ENCODE results near the gene TM4SF20. TPM values are rescaled to one million over a fixed set of nuclear protein-coding genes. Genes with fewer than 3 reads are reported as not detected.

The TM4SF20 gene
- total RNA-seq, 1 experiment from 2014 or later: not detected

DNA sequence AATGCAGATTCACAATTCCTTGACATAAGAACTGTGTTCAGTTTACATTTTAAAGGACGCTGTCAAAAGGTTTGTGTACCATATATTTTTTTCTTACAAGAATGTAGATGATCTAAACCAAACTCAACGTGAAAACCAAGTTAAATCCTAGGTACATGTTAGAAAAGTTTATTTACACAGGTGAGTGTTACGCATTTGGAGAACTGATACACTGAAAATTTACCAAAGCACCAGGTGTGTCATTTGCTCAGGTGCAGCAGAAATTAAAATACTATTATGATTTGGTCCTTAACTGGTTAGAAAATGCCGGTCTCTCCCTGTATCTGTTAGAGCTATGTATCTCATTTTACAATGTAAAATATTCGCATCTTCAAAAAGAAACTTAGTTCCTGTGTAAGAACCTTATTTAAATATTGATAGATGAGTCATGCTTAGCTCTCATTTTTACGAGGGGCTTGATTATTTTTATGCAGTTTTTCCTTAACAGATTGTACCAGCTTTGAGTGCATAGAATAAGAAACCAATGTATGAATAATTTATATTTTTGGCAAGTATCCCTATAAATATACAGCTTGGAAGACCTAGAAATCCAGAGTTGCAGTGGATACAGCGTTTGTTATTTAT is 29.0 kb downstream of the TM4SF20 start:
- no TSS peak for BruUV-seq (replicated peaks)
- Histone ChIP-seq H3K9me3 (ENCODE audit: insufficient read depth, low read depth) (no peaks in the 10 kb centered on the region), H3K27me3 (ENCODE audit: insufficient read depth, low read depth) (no peaks in the 10 kb centered on the region), H3K36me3 (ENCODE audit: low read depth) (peaks cover 39% of the 10 kb centered on the region; the same call in 1 of the 2 replicates), H3K4me1 (replicated peaks; ENCODE audit: insufficient read depth) (no peaks in the 10 kb centered on the region), H2AFZ (no peak overlapping the region), H3K79me2 (ENCODE audit: low read depth) (no peaks in the 10 kb centered on the region), H3F3A (ENCODE audit: insufficient read depth, low read depth) (0 out of 2 replicates have a peak, but pooled peaks cover 4% of the 10 kb centered on the region), H3K27ac (no peak overlapping the region), H3K4me2 (no peak overlapping the region), H4K20me1 (ENCODE audit: insufficient read depth) (no peaks in the 10 kb centered on the region), H3K9me2 (ENCODE audit: insufficient read depth) (no peaks in the 10 kb centered on the region), H3K4me3 (no peak overlapping the region)
- POLR2A ChIA-PET (ENCODE audit: unreplicated experiment): no interaction called here
- TF ChIP-seq, protein P1, sequence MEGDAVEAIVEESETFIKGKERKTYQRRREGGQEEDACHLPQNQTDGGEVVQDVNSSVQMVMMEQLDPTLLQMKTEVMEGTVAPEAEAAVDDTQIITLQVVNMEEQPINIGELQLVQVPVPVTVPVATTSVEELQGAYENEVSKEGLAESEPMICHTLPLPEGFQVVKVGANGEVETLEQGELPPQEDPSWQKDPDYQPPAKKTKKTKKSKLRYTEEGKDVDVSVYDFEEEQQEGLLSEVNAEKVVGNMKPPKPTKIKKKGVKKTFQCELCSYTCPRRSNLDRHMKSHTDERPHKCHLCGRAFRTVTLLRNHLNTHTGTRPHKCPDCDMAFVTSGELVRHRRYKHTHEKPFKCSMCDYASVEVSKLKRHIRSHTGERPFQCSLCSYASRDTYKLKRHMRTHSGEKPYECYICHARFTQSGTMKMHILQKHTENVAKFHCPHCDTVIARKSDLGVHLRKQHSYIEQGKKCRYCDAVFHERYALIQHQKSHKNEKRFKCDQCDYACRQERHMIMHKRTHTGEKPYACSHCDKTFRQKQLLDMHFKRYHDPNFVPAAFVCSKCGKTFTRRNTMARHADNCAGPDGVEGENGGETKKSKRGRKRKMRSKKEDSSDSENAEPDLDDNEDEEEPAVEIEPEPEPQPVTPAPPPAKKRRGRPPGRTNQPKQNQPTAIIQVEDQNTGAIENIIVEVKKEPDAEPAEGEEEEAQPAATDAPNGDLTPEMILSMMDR (conservative IDR thresholded peaks at IDR 0.05): no peak
- no peak for TF ChIP-seq EZH2 (IDR thresholded peaks at IDR 0.05; ENCODE audit: low read depth)
- intact Hi-C loops (cut with micrococcal nuclease; ENCODE audit: unreplicated experiment): no loop called here
- CTCF ChIA-PET: no interaction called here
- DNase-seq: no peak

DNA sequence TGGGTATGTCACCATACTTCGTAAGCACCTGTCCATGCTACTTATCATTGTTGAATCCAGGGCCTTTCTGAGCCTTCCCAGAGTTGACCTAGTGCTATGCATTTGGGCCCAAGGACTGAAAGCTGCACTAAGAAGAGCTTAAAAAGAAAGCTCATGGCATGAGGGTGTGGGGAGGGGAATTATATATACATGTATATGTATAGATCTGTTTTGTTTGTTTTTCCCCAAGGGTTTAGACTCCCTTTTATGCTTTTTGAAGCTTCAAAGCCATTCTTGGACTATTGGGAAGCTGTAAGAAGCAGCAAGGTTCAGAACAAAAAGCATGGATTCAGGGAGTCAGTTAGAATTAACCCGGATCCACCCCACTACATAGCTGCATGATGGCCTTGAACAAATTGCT is 30.8 kb downstream of the TM4SF20 start:
- Histone ChIP-seq H3K36me3 (ENCODE audit: low read depth) (peaks cover 45% of the 10 kb centered on the region), H3K79me2 (ENCODE audit: low read depth) (no peaks in the 10 kb centered on the region), H3K27ac (no peak overlapping the region), H3K9me2 (ENCODE audit: insufficient read depth) (no peaks in the 10 kb centered on the region), H3K27me3 (ENCODE audit: insufficient read depth, low read depth) (no peaks in the 10 kb centered on the region), H3K4me2 (no peak overlapping the region), H3F3A (ENCODE audit: insufficient read depth, low read depth) (peaks cover 4% of the 10 kb centered on the region; the same call in 1 of the 2 replicates), H3K4me1 (replicated peaks; ENCODE audit: insufficient read depth) (no peaks in the 10 kb centered on the region), H3K4me3 (no peak overlapping the region), H2AFZ (no peak overlapping the region), H4K20me1 (ENCODE audit: insufficient read depth) (no peaks in the 10 kb centered on the region), H3K9me3 (ENCODE audit: insufficient read depth, low read depth) (no peaks in the 10 kb centered on the region)
- TF ChIP-seq EZH2 (IDR thresholded peaks at IDR 0.05; ENCODE audit: low read depth): no peak
- TF ChIP-seq, protein P1 (conservative IDR thresholded peaks at IDR 0.05): no peak
- no TSS peak for BruUV-seq (replicated peaks)
- intact Hi-C loops (cut with micrococcal nuclease; ENCODE audit: unreplicated experiment): no loop called here
- ChIA-PET CTCF (interaction anchor here (0.6 kb wide), 1 partner anchor 1677 kb away, joined by 4 read pairs; no protein-coding TSS in a partner anchor), POLR2A (ENCODE audit: unreplicated experiment) (no interaction called here)
- no peak for DNase-seq

DNA sequence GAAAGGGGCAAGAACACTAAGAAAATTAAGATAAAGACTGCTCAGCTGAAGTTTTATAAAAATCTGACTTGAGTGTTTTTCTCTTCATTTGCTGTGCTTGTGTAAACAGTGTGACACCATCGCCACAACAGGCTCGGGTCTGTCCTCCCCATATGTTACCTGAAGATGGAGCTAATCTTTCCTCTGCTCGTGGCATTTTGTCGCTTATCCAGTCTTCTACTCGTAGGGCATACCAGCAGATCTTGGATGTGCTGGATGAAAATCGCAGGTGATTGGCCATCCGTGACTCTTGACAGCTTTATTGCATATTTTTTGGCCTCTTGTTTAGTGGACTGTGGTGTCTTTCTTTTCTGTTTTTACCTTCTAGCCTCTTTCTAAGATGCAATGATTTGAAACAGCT is 32.0 kb downstream of the TM4SF20 start:
- Histone ChIP-seq H3K4me1 (replicated peaks; ENCODE audit: insufficient read depth) (no peaks in the 10 kb centered on the region), H3K27ac (no peak overlapping the region), H3K79me2 (ENCODE audit: low read depth) (no peaks in the 10 kb centered on the region), H3K27me3 (ENCODE audit: insufficient read depth, low read depth) (no peaks in the 10 kb centered on the region), H3F3A (ENCODE audit: insufficient read depth, low read depth) (peaks cover 4% of the 10 kb centered on the region; the same call in 1 of the 2 replicates), H4K20me1 (ENCODE audit: insufficient read depth) (no peaks in the 10 kb centered on the region), H3K9me2 (ENCODE audit: insufficient read depth) (no peaks in the 10 kb centered on the region), H3K4me2 (no peak overlapping the region), H3K9me3 (ENCODE audit: insufficient read depth, low read depth) (no peaks in the 10 kb centered on the region), H3K36me3 (ENCODE audit: low read depth) (peaks cover 49% of the 10 kb centered on the region), H2AFZ (no peak overlapping the region), H3K4me3 (no peak overlapping the region)
- intact Hi-C loops (cut with micrococcal nuclease; ENCODE audit: unreplicated experiment): no loop called here
- DNase-seq: no peak
- POLR2A ChIA-PET (ENCODE audit: unreplicated experiment): interaction anchor here (0.6 kb wide), 1 partner anchor 302 kb away, joined by 3 read pairs; no protein-coding TSS in a partner anchor
- CTCF ChIA-PET: no interaction called here
- TF ChIP-seq, protein P1 (conservative IDR thresholded peaks at IDR 0.05): no peak
- BruUV-seq (replicated peaks): no TSS peak

Measured in PC-9 (cell line).